Right ventricle myocardium superior (tissue), 1 donor: ENCODE data around the gene GNAO1. TPM values are rescaled to one million over a fixed set of nuclear protein-coding genes. Genes with fewer than 3 reads are reported as not detected.

Experiments
- ATAC-seq: fragments of 200-7000 bp; cut with Tn5 transposase; one replicate; pipeline ENCODE4 v1.9.1; 2020; ENCODE audit warnings: mild to moderate bottlenecking; ENCODE audit not compliant: poor library complexity
- DNase-seq: peaks from one replicate; pipeline ENCODE4 v3.0.0-alpha.2; 2020
- intact Hi-C: fragments of 100-400 bp; cut with DNase I; formaldehyde crosslinking; loops from one replicate; pipeline ENCODE4 v1.11.2; 2022
- total RNA-seq: library from RNA; stranded (reverse); fragmentation: NEBNext Ultra II Directional; extraction: Animal tissue kit (Norgen Biotek cat#: 25700); gene quantifications from one replicate; pipeline ENCODE4 v1.2.1, GENCODE V29; 2021
- donor health status: DM: no; HTN: yes; CAD: no; lungs with severe emphysema.

The GNAO1 gene
- total RNA-seq, 1 donor from 2014 or later, result 25.9 TPM

- DNase-seq (no peak), ATAC-seq (no peak)
- intact Hi-C loops, result no loop called here
These were observed 35.7 kb downstream of the GNAO1 start for GRCh38 chr16:56226845-56227525.

- DNase-seq (no peak), ATAC-seq (no peak)
- intact Hi-C loops, result no loop called here
These were observed 36.6 kb downstream of the GNAO1 start for GRCh38 chr16:56227936-56228335.

- intact Hi-C loops, result no loop called here
These were observed 37.2 kb downstream of the GNAO1 start for GRCh38 chr16:56228476-56228875.

GRCh38 chr16:56233795-56234566 is 42.7 kb downstream of the GNAO1 start:
- no peak for ATAC-seq
- DNase-seq, result no peak
- intact Hi-C loops, result no loop called here

More at GRCh38 chr16:56228476-56228875, 37.2 kb downstream of the GNAO1 start:
- ATAC-seq (no peak), DNase-seq (no peak)

GRCh38 chr16:56234737-56235136 is 43.4 kb downstream of the GNAO1 start:
- intact Hi-C loops, result no loop called here
- ATAC-seq, result no peak
- no peak for DNase-seq

GRCh38 chr16:56237451-56237930 is 46.2 kb downstream of the GNAO1 start:
- DNase-seq (no peak), ATAC-seq (peak; percentile 75)
- intact Hi-C loops, result no loop called here

GRCh38 chr16:56238188-56238587 is 46.9 kb downstream of the GNAO1 start:
- intact Hi-C loops, result no loop called here
- ATAC-seq (no peak), DNase-seq (no peak)

GRCh38 chr16:56241596-56241995 is 50.3 kb downstream of the GNAO1 start:
- DNase-seq (no peak), ATAC-seq (no peak)
- intact Hi-C loops, result no loop called here

- no peak for ATAC-seq
- no peak for DNase-seq
- intact Hi-C loops, result no loop called here
These were observed 51.5 kb downstream of the GNAO1 start for GRCh38 chr16:56242740-56243139.

GRCh38 chr16:56244612-56245011 is 53.3 kb downstream of the GNAO1 start:
- ATAC-seq (no peak), DNase-seq (no peak)
- intact Hi-C loops, result no loop called here

GRCh38 chr16:56245197-56245596 is 53.9 kb downstream of the GNAO1 start:
- intact Hi-C loops, result no loop called here
- DNase-seq (no peak), ATAC-seq (no peak)

- peak; percentile 68 for ATAC-seq
- intact Hi-C loops, result no loop called here
These were observed 54.9 kb downstream of the GNAO1 start for GRCh38 chr16:56246051-56246817.

GRCh38 chr16:56247018-56247417 is 55.7 kb downstream of the GNAO1 start:
- DNase-seq, result no peak
- peak; percentile 28 for ATAC-seq

More at GRCh38 chr16:56246051-56246817, 54.9 kb downstream of the GNAO1 start:
- no peak for DNase-seq

GRCh38 chr16:56247808-56248207 is 56.5 kb downstream of the GNAO1 start:
- intact Hi-C loops, result no loop called here
- no peak for DNase-seq
- no peak for ATAC-seq

More at GRCh38 chr16:56247018-56247417, 55.7 kb downstream of the GNAO1 start:
- intact Hi-C loops, result no loop called here

GRCh38 chr16:56252835-56253234 is 61.5 kb downstream of the GNAO1 start:
- intact Hi-C loops, result no loop called here
- ATAC-seq (peak; percentile 89), DNase-seq (peak; percentile 85)

- ATAC-seq (no peak), DNase-seq (no peak)
- intact Hi-C loops, result no loop called here
These were observed 64.6 kb downstream of the GNAO1 start for GRCh38 chr16:56255904-56256303.

- intact Hi-C loops, result no loop called here
- DNase-seq, result peak; percentile 82
- peak; percentile 36 for ATAC-seq
These were observed 66.0 kb downstream of the GNAO1 start for GRCh38 chr16:56257239-56257638.

- DNase-seq, result no peak
- peak; percentile 34 for ATAC-seq
- intact Hi-C loops, result no loop called here
These were observed 66.5 kb downstream of the GNAO1 start for GRCh38 chr16:56257666-56258342.
